ENCODE measurements around the gene POFUT2. TPM values are rescaled to one million over a fixed set of nuclear protein-coding genes. Genes with fewer than 3 reads are reported as not detected.

POFUT2 gene
- total RNA-seq, 1 donor from 2014 or later: 31.9 TPM

DNA sequence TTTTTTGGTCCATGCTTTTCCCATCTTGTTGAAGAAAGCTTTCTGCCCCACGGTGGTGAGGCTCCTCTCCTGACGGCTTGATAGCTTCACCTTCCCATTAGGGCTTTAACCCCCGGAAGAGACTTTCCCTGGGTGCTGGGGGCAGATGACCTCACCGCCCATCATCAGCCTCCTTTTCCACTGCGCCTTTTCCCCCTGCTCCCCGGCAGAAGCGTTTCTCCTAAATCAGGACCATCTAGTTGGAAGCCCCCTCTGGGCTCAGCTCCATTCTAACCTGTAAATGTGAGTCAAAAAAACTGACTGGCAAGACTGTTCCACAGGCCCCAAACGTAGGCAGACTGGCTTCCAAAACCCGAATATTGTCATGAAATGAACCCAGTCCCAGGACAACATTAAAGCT, 6.7 kb downstream of the POFUT2 start:
- H3K4me1 Mint-ChIP-seq (ENCODE audit: low read depth, unreplicated experiment): peaks cover 44% of the 10 kb centered on the region
- peaks cover 16% of the 10 kb centered on the region for H3K27me3 Mint-ChIP-seq (ENCODE audit: unreplicated experiment)
- H3K27ac Mint-ChIP-seq (ENCODE audit: unreplicated experiment): peak overlapping the region; percentile 97
- peak overlapping the region; percentile 60 for H3K4me3 Mint-ChIP-seq (ENCODE audit: unreplicated experiment)
- TF ChIP-seq, protein P1, sequence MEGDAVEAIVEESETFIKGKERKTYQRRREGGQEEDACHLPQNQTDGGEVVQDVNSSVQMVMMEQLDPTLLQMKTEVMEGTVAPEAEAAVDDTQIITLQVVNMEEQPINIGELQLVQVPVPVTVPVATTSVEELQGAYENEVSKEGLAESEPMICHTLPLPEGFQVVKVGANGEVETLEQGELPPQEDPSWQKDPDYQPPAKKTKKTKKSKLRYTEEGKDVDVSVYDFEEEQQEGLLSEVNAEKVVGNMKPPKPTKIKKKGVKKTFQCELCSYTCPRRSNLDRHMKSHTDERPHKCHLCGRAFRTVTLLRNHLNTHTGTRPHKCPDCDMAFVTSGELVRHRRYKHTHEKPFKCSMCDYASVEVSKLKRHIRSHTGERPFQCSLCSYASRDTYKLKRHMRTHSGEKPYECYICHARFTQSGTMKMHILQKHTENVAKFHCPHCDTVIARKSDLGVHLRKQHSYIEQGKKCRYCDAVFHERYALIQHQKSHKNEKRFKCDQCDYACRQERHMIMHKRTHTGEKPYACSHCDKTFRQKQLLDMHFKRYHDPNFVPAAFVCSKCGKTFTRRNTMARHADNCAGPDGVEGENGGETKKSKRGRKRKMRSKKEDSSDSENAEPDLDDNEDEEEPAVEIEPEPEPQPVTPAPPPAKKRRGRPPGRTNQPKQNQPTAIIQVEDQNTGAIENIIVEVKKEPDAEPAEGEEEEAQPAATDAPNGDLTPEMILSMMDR (IDR thresholded peaks at IDR 0.05; ENCODE audit: partially characterized antibody, unreplicated experiment): no peak
- no peak for DNase-seq
- H3K9me3 Mint-ChIP-seq (ENCODE audit: unreplicated experiment): peaks cover 21% of the 10 kb centered on the region
- H3K36me3 Mint-ChIP-seq (ENCODE audit: unreplicated experiment): peaks cover 13% of the 10 kb centered on the region

DNA sequence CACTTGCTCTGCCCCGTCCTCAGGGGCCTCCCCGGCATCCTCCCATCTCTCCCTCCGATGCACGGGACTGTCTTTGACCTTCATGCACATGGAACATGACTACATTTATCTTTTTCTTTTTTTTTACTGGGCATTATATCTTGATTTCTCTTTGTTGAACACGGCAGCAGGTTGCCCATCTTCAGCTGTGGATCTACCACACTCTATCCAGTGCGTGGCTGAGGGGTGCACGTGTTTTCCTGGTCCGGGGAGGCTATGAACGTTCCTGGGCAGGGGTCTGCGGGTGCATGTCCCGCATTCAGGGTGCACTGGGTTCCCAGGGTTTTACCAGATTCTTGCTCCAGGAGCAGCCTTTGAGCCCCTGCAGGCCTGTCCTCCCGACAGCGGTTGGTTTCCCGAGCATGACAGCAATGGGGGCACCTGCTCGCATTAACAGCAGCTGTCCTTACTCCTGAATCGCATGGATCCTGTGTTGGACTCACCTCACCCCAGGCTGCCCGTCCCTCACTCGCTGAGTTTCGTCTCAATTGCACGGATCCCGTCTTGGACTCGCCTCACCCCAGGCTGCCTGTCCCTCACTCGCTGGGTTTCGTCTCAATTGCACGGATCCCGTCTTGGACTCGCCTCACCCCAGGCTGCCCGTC, 7.4 kb downstream of the POFUT2 start:
- H3K9me3 Mint-ChIP-seq (ENCODE audit: unreplicated experiment): peaks cover 21% of the 10 kb centered on the region
- TF ChIP-seq, protein P1 (IDR thresholded peaks at IDR 0.05; ENCODE audit: partially characterized antibody, unreplicated experiment): no peak
- DNase-seq: no peak
- peak overlapping the region; percentile 97 for H3K27ac Mint-ChIP-seq (ENCODE audit: unreplicated experiment)
- H3K4me1 Mint-ChIP-seq (ENCODE audit: low read depth, unreplicated experiment): peaks cover 40% of the 10 kb centered on the region
- peak overlapping the region; percentile 60 for H3K4me3 Mint-ChIP-seq (ENCODE audit: unreplicated experiment)
- H3K27me3 Mint-ChIP-seq (ENCODE audit: unreplicated experiment): peaks cover 16% of the 10 kb centered on the region
- H3K36me3 Mint-ChIP-seq (ENCODE audit: unreplicated experiment): peaks cover 13% of the 10 kb centered on the region

DNA sequence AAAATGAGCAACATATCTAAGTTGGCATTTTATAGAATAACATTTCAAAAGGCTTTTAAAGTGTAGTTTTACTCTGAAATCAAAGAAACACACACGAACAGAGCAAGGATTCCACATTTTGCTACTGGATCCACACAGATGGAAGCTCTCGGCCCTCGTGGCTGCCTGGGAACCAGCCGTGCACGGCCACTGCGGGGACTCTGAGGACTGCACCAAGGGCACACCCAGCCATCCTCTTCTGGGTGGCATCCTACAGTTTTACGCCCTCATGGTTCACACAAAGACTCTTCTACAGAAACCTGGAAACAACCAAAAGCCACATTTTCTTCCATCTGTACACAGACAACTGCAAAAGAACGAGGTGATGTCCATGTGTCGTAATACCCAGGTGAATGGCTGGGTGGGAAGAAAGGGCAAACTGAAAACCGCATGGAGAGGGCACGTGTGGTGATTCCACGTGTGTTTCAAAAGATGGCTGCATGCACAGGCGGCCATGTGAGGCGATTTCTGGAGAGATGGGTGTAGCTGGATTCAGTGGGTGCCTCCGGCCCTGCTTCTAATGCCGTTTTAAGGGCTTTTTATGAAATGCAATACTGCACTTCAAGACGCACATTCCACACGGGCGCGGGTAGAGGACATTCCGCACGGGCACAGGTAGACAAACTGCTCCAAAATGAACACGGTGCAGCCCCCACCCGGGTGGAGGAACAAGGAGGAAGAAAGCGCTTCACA, 8.1 kb downstream of the POFUT2 start:
- no peak overlapping the region for H3K4me3 Mint-ChIP-seq (ENCODE audit: unreplicated experiment)
- peaks cover 16% of the 10 kb centered on the region for H3K9me3 Mint-ChIP-seq (ENCODE audit: unreplicated experiment)
- peaks cover 16% of the 10 kb centered on the region for H3K27me3 Mint-ChIP-seq (ENCODE audit: unreplicated experiment)
- H3K4me1 Mint-ChIP-seq (ENCODE audit: low read depth, unreplicated experiment): peaks cover 33% of the 10 kb centered on the region
- TF ChIP-seq, protein P1 (IDR thresholded peaks at IDR 0.05; ENCODE audit: partially characterized antibody, unreplicated experiment): no peak
- H3K27ac Mint-ChIP-seq (ENCODE audit: unreplicated experiment): no peak overlapping the region
- H3K36me3 Mint-ChIP-seq (ENCODE audit: unreplicated experiment): peaks cover 6% of the 10 kb centered on the region
- DNase-seq: no peak

DNA sequence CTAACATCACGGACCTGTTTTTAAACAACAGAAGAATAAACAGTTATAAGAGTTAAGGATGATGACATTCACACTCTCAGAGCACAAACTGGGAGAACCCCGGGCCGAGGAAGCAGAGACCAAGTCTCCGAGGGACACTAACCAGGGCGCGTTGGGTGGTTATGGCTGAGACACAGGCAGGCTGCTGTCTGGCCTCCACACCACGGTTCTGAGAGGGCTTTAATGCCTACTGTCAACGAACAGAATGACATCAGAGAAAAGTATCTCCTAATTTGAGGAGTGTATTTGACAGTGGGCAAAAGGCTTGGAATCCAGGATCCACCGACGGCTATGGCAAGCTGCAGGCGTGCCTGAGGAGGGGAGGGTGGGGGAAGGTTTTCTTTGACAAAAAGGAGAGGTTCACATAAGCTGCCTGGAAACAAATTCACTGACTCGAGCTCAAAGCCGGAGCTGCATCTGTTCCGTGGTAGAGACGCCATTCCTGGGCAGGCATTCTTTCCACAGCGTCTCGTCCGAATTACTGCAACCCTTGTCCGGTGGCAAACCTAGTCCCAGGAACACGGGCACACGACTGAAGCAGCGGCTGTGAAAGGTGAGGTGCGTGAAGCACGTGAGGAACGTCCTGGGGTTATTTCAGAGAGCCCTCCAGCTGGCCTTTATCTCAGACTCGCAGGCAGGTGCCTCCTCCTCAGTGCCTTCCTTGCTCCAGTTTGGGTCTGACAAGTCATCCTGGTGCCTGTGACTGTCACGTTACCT, 9.4 kb downstream of the POFUT2 start:
- peaks cover 24% of the 10 kb centered on the region for H3K4me1 Mint-ChIP-seq (ENCODE audit: low read depth, unreplicated experiment)
- peaks cover 6% of the 10 kb centered on the region for H3K36me3 Mint-ChIP-seq (ENCODE audit: unreplicated experiment)
- TF ChIP-seq, protein P1 (IDR thresholded peaks at IDR 0.05; ENCODE audit: partially characterized antibody, unreplicated experiment): no peak
- DNase-seq: no peak
- peaks cover 15% of the 10 kb centered on the region for H3K9me3 Mint-ChIP-seq (ENCODE audit: unreplicated experiment)
- H3K27me3 Mint-ChIP-seq (ENCODE audit: unreplicated experiment): peaks cover 16% of the 10 kb centered on the region
- no peak overlapping the region for H3K27ac Mint-ChIP-seq (ENCODE audit: unreplicated experiment)
- no peak overlapping the region for H3K4me3 Mint-ChIP-seq (ENCODE audit: unreplicated experiment)

All from glutamatergic neuron (in vitro differentiated cells).